Heart left ventricle (tissue), 13 donors: ENCODE results near the gene NETO1.

Source experiments
- CTCF ChIP-seq, 12 donors: fragments of 200-600 bp; sonication (generic) in 4 of 12; IDR thresholded peaks; one replicate each; pipeline versions ENCODE4 v1.5.0 to v1.8.0; 2018 to 2022; ENCODE audit warnings: antibody characterized with exemption in 12 of 12, mild to moderate bottlenecking in 5 of 12
- POLR2A ChIP-seq, 2 donors: fragments of 450-650 bp; IDR thresholded peaks; one replicate each; pipeline ENCODE4 v1.6.1; 2017; ENCODE audit warnings: antibody characterized with exemption in 2 of 2, mild to moderate bottlenecking in 2 of 2, moderate library complexity in 2 of 2
- donor health status: ischemic (EF 13 %, LVEDD 7.1; RV severe dilation, severe dysfunction).
- donor health status: DM: no; HTN: yes; CAD: no.
- donor health status: DM: no; HTN: no; CAD: no.
- donor health status: ischemic (EF 25% LVEDD 6.9; RV normal size, moderate dysfunction).
- donor health status: ischemic (EF 25% LVEDD 5.7; RV mildly dilated, moderate dysfunction).
- donor health status: ischemic (EF 35%, LVEDD 5.7; RV mildly dilated, moderate dysfunction).
- donor health status: nonischemic (EF 11% LVEDD 7.7; RV severe dilation, severe dysfunction).
- donor health status: DM: yes; HTN: yes; CAD: no.
- donor health status: PGD.
- donor health status: ischemic (EF 29% LVEDD 5.4; RV normal size, mild dysfunction).
- donor health status: nonischemic (EF 23%, LVEDD 6.1; RV moderate dilation, normal function).

- TF ChIP-seq CTCF (IDR thresholded peaks at IDR 0.05): no peak
- no peak for TF ChIP-seq POLR2A (IDR thresholded peaks at IDR 0.05)
Observed at GRCh38 chr18:72783530-72783929, 84.3 kb downstream of the NETO1 start.
